Limb (tissue), 2 donors: ENCODE data around the gene ISCU.

Experiments used
- DNase-seq, 2 donors: peaks; one replicate each; pipeline ENCODE4 v3.0.0-alpha.2; 2016; ENCODE audit errors: extremely low spot score in 2 of 2

Gene ISCU

GRCh38 chr12:108562348-108563135 lies at the start of gene ISCU:
ISCU (plus strand) TSS chr12:108562596; CDS start chr12:108562623, 27 bp downstream.
- DNase-seq, result peak; percentile 98 to 100

- no peak for DNase-seq
Observed at GRCh38 chr12:108514468-108514972, 47.9 kb upstream of the ISCU start.

DNA sequence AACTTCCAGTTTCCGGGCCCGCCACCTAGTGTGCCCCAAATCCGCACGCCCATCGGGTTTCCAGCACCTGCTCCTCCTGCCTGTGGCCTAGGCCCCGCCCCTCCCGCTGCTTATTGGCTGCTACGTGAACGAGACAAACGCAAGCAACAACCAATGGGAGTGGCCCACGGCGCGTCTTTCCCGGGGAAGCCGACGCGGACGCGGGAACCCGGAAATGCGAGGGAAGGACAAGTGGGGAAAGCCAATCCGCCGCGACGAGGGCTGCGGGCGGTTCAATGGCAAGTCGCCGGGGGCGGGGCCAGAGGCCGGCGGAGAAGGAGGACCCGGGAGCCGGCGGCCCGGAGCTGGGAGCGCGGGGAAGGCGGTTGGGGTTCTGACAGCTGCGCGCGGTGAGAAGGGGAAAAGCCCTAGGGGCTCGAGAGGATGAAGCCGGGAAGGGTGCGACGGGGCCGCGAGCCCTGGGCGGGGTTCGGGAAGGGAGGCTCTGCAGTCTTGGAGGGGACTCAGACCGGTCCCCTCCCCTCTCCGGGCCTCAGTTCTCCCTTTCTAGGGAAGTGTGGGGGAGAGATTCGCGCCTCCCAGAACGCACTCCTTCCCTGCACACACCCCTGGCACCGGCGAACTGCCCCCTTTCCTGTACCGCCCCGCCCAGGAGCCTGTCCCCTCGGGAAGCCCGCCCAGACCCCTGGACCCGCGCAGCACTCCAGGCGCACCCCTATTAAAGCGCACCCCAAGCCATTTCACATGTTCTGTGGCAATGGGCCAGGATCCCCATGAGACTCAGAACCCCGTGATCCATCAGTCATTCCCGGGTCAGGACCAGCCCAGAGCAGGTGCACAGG lies 47.2 kb upstream of the ISCU start, which contains the start of gene FICD:
Gene FICD (plus strand): TSS at position 305 of the 842 bp plus-strand sequence. CDS start 1,696 bp downstream, outside the sequence.
- DNase-seq, result peak; percentile 99

- no peak for DNase-seq
Observed at GRCh38 chr12:108515916-108516315, 46.5 kb upstream of the ISCU start.

DNA sequence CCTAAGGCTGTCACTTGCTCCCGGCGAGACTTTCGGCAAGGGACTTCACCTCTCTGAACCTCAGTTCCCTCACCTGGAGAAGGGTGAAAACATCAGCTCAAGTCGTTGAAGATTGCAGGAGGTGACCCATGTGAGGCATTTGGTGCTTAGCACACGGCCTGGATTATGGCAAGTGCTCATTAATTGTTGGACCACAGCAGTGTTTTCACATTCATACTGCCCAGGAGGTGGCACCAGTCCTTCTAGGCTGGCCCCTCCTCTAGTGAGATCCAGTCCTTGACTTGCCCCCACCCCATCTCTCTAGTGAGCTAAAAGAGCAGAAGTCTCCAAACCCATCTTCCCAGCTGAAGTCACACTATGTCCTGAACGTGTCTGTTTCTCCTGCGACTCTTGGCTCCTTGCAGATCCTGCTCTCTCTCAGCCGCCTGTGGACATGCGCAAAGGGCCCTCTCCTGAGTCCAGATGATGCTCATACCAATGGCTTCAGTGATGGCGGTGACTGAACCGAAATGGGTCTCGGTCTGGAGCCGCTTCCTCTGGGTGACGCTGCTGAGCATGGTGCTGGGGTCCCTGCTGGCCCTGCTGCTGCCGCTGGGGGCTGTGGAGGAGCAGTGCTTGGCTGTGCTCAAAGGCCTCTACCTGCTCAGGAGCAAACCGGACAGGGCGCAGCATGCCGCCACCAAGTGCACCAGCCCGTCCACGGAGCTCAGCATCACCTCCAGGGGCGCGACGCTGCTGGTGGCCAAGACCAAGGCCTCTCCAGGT lies 45.7 kb upstream of the ISCU start:
- no peak for DNase-seq

GRCh38 chr12:108517288-108518100 lies 44.9 kb upstream of the ISCU start:
- DNase-seq, result no peak

DNA sequence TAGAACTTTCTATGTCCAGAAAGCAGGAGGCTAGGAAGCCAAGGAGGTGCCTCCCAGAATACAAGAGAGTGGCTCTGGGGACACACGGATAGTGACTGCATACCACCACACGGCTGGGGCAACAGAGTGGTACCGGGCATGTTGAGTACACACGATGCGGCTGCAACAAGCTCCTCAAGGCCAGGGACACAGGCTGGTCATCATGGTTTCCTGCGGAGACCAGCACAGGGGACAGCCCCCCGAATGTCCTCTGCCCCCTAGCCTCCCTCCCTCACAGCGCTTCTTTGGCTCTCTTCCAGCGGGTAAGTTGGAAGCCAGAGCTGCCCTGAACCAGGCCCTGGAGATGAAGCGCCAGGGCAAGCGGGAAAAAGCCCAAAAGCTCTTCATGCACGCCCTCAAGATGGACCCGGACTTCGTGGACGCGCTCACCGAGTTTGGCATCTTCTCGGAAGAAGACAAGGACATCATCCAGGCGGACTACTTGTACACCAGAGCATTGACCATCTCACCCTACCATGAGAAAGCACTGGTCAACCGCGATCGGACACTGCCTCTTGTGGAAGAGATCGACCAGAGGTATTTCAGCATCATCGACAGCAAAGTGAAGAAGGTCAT lies 44.2 kb upstream of the ISCU start:
- no peak for DNase-seq

- no peak for DNase-seq
Observed at GRCh38 chr12:108518716-108519496, 43.5 kb upstream of the ISCU start.

GRCh38 chr12:108519558-108519957 lies 42.8 kb upstream of the ISCU start:
- no peak for DNase-seq

DNA sequence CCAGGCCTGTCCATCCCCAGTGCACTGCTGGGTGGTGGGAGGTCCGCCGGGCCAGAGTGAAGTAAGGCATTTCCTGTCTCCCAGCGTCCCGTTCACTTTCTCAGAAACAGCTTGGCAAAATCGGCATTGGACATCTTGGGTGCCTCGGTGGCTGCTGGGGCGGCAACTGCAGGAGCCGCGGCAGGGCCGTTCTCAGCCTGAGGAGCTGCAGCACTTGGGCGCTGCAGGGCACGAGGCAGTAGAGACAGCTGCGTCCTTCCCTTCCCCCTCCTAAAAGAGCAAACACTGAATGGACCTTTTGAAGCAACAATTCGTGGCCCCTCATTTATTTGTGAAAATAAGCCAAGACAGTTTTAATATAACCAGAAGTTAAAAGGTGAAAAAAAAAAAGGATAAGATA lies 39.0 kb upstream of the ISCU start:
- DNase-seq, result no peak

- DNase-seq, result no peak
Observed at GRCh38 chr12:108525681-108526080, 36.7 kb upstream of the ISCU start.

DNA sequence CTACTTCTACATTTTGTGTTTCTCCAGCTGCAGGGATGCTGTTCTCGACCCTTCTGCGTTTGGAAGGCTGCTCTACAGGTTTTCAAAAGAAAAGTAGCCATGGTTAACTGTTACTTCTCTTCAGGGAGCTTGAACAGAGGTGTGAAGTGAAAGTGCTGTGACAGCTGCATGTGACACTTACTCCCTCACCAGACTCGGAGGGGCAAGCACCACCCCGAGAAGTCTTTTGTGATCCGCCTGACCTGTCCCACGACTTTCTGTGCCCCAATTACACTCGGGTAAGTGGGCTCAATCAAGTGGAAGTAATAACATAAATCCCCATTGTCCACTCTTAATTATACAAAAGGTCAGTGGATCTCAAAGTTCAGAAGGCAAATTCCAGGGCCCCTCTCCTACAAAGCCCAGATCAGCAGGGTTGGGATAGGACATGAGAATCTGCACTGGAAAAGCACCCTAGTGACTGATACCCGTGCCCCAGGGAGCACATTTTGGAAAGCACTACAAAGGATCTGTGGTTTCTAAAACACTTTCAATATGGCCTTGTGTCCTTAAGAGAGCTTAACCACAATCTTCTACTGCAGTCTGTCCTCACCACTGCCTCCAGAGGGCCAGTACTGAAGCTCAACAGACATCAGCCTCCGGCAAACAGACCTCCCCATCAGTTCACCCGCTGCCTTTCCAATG lies 35.8 kb upstream of the ISCU start:
- no peak for DNase-seq

DNA sequence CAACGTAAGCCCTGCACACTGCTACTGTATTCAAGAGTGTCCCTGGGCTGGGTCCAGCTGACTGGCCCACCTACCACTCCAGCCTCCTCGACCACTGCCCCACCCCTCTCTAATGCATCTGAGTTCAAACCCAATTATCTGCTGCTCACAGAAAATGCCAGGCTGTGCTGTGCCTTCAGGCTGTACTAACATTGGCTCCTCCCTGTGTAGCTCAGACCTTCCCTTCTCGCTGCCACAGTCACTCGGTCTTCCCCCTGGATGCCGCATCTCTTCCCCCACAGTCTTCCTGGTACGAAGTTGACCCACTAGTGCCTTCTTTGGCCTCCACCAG lies 35.3 kb upstream of the ISCU start:
- DNase-seq, result no peak

DNA sequence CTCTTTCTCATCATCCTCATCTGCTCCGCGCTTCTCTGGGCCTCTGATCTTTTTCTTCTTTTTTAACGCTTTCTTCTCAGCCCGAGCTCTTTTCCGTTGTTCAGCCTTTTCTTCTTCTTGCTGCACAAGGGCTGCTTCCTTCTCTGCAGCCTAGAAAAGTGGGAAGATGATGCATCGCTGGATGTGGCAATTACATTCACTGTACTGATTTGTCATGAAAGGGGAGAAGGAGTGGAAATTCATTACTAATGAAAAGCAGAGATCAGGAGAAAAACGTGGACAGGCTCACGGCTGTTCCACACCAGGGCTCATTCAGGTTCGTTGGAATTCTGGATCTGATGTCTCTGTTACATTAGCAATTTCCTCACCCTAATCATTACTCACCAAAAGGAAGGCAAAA lies 32.2 kb upstream of the ISCU start:
- no peak for DNase-seq

DNA sequence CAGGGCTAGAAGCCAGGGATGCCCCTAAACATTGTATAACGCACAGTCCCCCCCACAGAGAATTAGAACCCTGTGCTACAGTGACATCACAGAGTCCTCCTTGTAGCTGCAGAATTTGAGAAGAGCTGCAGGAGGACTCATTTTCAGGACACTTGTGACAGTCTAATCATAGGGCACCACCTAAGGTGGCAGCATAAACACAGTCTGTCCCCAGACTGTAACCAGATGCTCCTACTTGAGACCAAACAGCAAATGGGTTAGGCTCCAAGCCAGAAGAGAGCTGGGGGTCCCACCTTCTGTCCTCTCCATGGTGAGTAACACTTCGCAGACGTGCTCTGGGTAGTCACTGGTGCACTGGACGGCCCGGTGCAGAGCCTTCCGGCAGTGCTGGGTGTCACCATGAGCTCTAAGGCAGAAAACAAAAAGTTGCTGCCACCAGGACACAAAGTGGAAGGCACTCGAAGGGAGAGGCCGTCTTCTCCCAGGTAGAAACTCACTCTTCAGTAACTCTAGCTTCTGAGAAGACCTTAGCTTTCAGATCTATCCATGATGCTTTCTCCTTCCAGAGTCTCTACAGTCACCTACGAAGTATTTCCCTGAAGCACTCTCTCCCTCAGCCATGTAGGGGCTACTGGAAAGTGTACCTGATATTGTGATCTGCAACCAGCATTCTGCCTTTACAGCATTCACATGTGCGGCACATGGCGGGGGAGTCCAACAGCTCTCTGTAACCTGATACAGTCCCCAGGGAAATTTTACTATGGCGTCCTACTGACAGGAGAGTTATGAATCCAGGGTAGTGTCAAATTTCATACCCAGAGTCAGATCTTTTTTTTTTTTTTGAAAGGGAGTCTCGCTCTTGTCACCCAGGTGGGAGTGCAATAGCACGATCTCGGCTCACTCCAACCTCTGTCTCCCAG lies 30.2 kb upstream of the ISCU start:
- DNase-seq, result no peak

DNA sequence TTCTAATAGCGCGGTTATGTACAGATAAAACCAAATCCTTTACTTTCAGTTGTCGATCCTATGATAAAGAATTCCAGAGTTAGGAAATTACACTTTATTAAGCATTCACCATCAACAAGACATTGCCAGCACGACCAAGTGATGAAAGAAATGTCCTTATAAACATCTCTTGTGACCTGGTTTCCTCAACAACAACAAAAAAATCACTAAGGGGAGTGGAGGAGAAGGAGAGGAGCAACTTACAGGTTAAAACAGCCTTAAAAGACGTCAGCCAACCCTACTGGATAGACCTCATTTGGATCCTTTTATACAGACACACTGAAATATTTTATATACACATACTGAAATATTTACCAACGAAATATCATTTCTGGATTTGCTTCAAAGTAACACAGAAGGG lies 24.2 kb upstream of the ISCU start:
- DNase-seq, result no peak

- no peak for DNase-seq
Observed at GRCh38 chr12:108538616-108539195, 23.7 kb upstream of the ISCU start.

DNA sequence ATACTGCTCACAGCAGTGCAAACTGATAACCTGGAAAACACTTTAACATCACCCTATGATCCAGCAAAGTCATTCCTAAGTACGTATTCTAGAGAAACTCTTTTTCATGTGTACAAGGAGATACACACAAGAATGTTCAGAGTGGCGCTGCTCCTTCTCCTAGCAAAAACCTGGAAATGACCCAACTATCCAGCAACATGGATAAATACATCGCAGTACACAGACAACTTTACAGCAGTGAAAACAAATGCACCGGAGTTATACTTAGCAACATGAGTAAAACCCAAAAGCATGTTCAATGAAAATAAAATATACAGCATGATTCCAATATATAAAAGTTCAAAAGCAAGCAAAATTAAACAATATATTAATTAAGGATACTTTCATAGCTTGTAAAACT lies 20.1 kb upstream of the ISCU start:
- DNase-seq, result no peak
